ENCODE results near the gene CLDN34. TPM values are rescaled to one million over a fixed set of nuclear protein-coding genes. Genes with fewer than 3 reads are reported as not detected.

Gene CLDN34
- total RNA-seq, 2 donors from 2014 or later = not detected

- Mint-ChIP-seq H3K36me3 (ENCODE audit: low read depth) (no peaks in the 10 kb centered on the region), H3K9me3 (no peaks in the 10 kb centered on the region), H3K27ac (peak overlapping the region; percentile 73), H3K27me3 (no peaks in the 10 kb centered on the region), H3K4me1 (no peaks in the 10 kb centered on the region), H3K4me3 (peak overlapping the region; percentile 56)
- ATAC-seq (replicated peaks) = no peak
These were observed 29.9 kb downstream of the CLDN34 start for GRCh38 chrX:9997041-9997440.

DNA sequence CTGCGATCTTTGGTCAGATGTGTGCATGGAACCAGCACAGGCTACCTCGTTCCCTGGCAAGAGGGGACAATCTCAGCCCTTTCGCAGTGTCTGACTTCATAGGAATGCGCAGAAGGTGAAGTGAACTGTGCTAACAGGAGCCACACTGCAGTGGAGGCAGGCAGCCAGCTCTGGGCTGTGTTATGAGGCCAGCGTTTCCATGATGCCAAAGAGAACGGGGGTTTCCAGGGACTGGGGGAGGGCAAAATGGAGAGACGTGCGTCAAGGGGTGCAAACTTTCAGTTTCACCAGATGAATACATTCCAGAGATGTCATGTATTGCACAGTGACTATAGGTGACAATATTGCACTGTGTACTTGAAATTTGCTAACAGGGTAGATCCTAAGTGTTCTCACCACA, 30.4 kb downstream of the CLDN34 start:
- H3K4me1 Mint-ChIP-seq = no peaks in the 10 kb centered on the region
- H3K27ac Mint-ChIP-seq = peak overlapping the region; percentile 73
- H3K9me3 Mint-ChIP-seq = no peaks in the 10 kb centered on the region
- H3K36me3 Mint-ChIP-seq (ENCODE audit: low read depth) = no peaks in the 10 kb centered on the region
- ATAC-seq (replicated peaks) = peak; percentile 97
- H3K4me3 Mint-ChIP-seq = peak overlapping the region; percentile 56
- H3K27me3 Mint-ChIP-seq = no peaks in the 10 kb centered on the region

GRCh38 chrX:10001496-10001895, 34.3 kb downstream of the CLDN34 start:
- Mint-ChIP-seq H3K27ac (no peak overlapping the region), H3K27me3 (no peaks in the 10 kb centered on the region), H3K4me1 (peaks cover 7% of the 10 kb centered on the region), H3K36me3 (ENCODE audit: low read depth) (no peaks in the 10 kb centered on the region), H3K4me3 (no peak overlapping the region), H3K9me3 (no peaks in the 10 kb centered on the region)
- ATAC-seq (replicated peaks) = no peak

GRCh38 chrX:10004832-10005475, 37.8 kb downstream of the CLDN34 start:
- Mint-ChIP-seq H3K27me3 (no peaks in the 10 kb centered on the region), H3K9me3 (no peaks in the 10 kb centered on the region), H3K4me3 (no peak overlapping the region), H3K4me1 (peaks cover 7% of the 10 kb centered on the region), H3K36me3 (ENCODE audit: low read depth) (no peaks in the 10 kb centered on the region), H3K27ac (no peak overlapping the region)
- ATAC-seq (replicated peaks) = no peak

DNA sequence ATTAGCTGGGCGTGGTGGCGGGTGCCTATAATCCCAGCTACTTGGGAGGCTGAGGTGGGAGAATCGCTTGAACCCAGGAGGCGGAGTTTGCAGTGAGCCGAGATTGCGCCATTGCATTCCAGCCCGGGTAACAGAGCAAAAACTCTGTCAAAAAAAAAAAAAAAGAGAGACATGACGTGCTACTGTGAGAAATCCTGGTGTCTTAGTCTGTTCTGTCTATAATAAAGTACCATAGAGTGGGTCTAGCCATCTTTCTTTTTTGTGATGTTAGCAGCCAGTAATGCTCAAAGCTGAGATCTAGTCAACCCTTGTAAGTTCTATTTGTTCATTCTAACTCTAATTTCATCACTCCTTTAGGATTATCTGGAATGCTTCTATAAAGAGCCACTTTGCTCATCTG, 38.9 kb downstream of the CLDN34 start:
- H3K4me1 Mint-ChIP-seq = peaks cover 10% of the 10 kb centered on the region
- H3K27ac Mint-ChIP-seq = no peak overlapping the region
- H3K27me3 Mint-ChIP-seq = no peaks in the 10 kb centered on the region
- ATAC-seq (replicated peaks) = no peak
- no peaks in the 10 kb centered on the region for H3K9me3 Mint-ChIP-seq
- H3K4me3 Mint-ChIP-seq = no peak overlapping the region
- H3K36me3 Mint-ChIP-seq (ENCODE audit: low read depth) = no peaks in the 10 kb centered on the region

DNA sequence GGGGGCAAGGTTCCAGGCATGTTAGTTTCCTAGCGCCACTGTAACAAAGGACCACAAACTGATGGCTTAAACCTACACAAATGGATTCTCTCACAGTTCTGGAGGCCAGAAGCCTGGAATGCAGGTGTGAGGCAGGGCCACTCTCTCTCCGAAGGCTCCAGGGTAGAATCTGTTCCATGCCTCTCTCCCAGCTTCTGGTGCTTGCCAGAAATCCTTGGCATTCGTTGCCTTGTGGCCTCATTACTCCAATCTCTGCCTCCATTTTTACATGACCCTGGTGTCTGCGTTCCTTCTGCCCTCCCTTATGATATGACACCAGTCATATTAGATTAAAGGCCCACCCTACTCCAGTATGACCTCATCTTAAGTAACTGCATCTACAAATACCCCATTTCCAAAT, 39.6 kb downstream of the CLDN34 start:
- H3K4me3 Mint-ChIP-seq = no peak overlapping the region

DNA sequence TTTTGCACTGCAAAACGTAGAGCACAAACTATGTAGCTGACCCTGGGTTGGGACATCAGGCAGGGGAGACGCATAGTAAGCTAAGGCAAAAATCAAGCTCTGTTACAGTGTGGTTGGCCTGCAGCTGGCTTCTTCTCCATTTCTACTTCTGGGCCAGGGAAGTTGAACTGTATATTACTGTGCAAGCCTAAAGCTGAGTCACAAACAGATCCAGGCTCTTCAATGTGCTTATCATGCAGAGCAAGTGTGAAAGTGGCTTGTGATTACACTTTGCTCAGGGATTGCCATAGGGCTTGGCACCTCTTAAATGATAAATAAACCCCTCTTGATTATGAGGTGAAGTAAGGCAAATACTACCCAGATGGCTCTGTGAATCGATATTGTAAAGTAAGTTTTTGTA, 40.5 kb downstream of the CLDN34 start:
- H3K36me3 Mint-ChIP-seq (ENCODE audit: low read depth) = no peaks in the 10 kb centered on the region
- H3K9me3 Mint-ChIP-seq = no peaks in the 10 kb centered on the region
- no peak overlapping the region for H3K27ac Mint-ChIP-seq
- ATAC-seq (replicated peaks) = no peak
- peaks cover 20% of the 10 kb centered on the region for H3K4me1 Mint-ChIP-seq
- no peak overlapping the region for H3K4me3 Mint-ChIP-seq
- no peaks in the 10 kb centered on the region for H3K27me3 Mint-ChIP-seq

More for the DNA sequence above, 39.6 kb downstream of the CLDN34 start:
- no peaks in the 10 kb centered on the region for H3K36me3 Mint-ChIP-seq (ENCODE audit: low read depth)
- ATAC-seq (replicated peaks) = no peak
- no peaks in the 10 kb centered on the region for H3K9me3 Mint-ChIP-seq
- H3K27ac Mint-ChIP-seq = no peak overlapping the region
- H3K27me3 Mint-ChIP-seq = no peaks in the 10 kb centered on the region
- H3K4me1 Mint-ChIP-seq = peaks cover 17% of the 10 kb centered on the region

DNA sequence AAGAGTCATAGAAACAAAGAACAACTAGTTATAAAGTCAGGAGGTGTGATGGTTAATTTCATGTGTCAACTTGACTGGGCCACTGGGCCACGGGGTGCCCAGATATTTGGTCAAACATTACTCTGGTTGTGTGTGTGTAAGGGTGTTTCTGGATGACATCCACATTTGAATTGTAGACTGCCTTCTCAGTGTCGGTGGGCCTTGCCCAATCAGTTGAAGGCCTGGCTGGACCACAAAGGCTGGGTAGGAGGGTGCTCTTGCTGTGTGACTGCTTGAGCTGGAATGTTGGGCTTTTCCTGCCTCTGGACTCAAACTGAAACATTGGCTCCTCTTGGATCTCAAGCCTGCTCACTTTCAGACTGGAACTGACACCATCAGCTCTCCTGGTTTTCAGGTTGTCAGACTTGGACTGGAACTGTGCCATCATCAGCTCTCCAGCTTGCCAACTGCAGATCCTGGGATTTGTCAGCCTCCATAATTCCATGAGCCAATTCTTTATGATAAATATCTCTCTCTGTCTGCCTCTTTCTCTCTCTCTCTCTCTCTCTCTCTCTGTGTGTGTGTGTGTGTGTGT, 41.4 kb downstream of the CLDN34 start:
- Mint-ChIP-seq H3K9me3 (no peaks in the 10 kb centered on the region), H3K4me1 (peaks cover 23% of the 10 kb centered on the region), H3K27ac (no peak overlapping the region), H3K27me3 (peaks cover 5% of the 10 kb centered on the region), H3K4me3 (no peak overlapping the region), H3K36me3 (ENCODE audit: low read depth) (no peaks in the 10 kb centered on the region)
- ATAC-seq (replicated peaks) = no peak

DNA sequence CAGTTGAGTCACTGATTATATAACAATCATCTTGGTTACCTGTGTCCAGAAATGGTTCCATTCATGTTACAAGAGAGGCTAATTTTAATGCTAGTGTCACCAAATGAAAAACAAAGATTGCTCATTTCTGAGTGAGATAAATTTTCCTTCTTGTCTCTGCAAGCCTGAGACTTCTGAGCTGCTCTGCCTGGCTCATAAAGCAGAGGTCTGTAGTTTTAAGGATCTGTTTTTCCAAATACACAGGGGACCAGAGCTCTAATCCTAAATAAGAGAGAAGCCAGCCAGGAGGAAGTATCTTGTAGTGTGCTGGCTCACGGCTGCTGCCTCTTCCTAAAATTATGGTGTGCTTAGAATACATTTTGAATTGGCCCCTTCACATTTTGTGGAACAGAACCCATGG, 42.6 kb downstream of the CLDN34 start:
- H3K27me3 Mint-ChIP-seq = peaks cover 5% of the 10 kb centered on the region
- no peak for ATAC-seq (replicated peaks)
- no peak overlapping the region for H3K4me3 Mint-ChIP-seq
- no peaks in the 10 kb centered on the region for H3K36me3 Mint-ChIP-seq (ENCODE audit: low read depth)
- H3K4me1 Mint-ChIP-seq = peaks cover 17% of the 10 kb centered on the region
- H3K9me3 Mint-ChIP-seq = no peaks in the 10 kb centered on the region
- H3K27ac Mint-ChIP-seq = no peak overlapping the region

GRCh38 chrX:10010686-10011085, 43.5 kb downstream of the CLDN34 start:
- H3K27ac Mint-ChIP-seq = peak overlapping the region; percentile 76
- no peak for ATAC-seq (replicated peaks)
- H3K4me3 Mint-ChIP-seq = peak overlapping the region; percentile 70
- peaks cover 5% of the 10 kb centered on the region for H3K27me3 Mint-ChIP-seq
- H3K4me1 Mint-ChIP-seq = peaks cover 17% of the 10 kb centered on the region
- H3K9me3 Mint-ChIP-seq = no peaks in the 10 kb centered on the region
- H3K36me3 Mint-ChIP-seq (ENCODE audit: low read depth) = no peaks in the 10 kb centered on the region

DNA sequence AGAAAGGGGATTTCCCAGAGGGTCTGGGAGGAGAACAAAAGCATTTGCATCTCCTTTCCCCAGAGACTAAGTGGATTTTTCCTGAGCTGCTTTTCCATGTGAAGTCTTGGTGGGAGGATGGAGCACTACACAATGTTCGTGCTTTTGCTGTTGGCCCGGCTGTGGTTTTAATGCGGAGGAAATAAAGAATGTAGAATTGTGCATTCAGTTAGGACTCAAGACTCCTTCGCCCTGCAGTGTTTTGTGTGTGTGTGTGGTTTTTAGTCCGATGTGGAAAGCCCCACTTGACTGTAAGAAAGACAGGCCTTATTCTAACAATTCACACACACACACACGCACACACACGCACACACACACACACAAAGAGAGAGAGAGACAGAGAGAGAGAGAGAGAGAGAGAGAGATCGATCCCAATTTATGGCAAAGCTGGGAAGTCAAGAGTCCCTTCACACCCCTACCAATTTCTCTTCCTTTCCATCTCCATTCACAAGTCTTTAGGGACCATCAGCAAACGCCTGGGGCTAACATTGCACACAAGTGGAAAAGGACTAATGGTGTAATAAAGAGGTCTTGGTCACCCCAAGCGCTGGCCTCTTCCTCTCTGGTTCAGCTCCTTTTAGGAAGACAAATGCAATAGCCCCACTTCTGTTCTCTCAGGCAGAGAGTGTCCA, 44.2 kb downstream of the CLDN34 start:
- peak overlapping the region; percentile 70 for H3K4me3 Mint-ChIP-seq
- H3K36me3 Mint-ChIP-seq (ENCODE audit: low read depth) = peaks cover 2% of the 10 kb centered on the region
- H3K9me3 Mint-ChIP-seq = no peaks in the 10 kb centered on the region
- H3K4me1 Mint-ChIP-seq = peaks cover 17% of the 10 kb centered on the region
- ATAC-seq (replicated peaks) = peak; percentile 23
- H3K27me3 Mint-ChIP-seq = peaks cover 5% of the 10 kb centered on the region
- H3K27ac Mint-ChIP-seq = peak overlapping the region; percentile 76

- ATAC-seq (replicated peaks) = no peak
- Mint-ChIP-seq H3K4me1 (peaks cover 22% of the 10 kb centered on the region), H3K27me3 (peaks cover 5% of the 10 kb centered on the region), H3K27ac (peak overlapping the region; percentile 76), H3K36me3 (ENCODE audit: low read depth) (peaks cover 8% of the 10 kb centered on the region), H3K4me3 (peak overlapping the region; percentile 70), H3K9me3 (no peaks in the 10 kb centered on the region)
These were observed 44.8 kb downstream of the CLDN34 start for GRCh38 chrX:10011991-10012390.

- H3K27ac Mint-ChIP-seq = no peak overlapping the region
- no peaks in the 10 kb centered on the region for H3K9me3 Mint-ChIP-seq
- H3K4me1 Mint-ChIP-seq = peaks cover 23% of the 10 kb centered on the region
- H3K4me3 Mint-ChIP-seq = peak overlapping the region; percentile 42
- peaks cover 5% of the 10 kb centered on the region for H3K27me3 Mint-ChIP-seq
- peak; percentile 89 for ATAC-seq (replicated peaks)
- H3K36me3 Mint-ChIP-seq (ENCODE audit: low read depth) = peaks cover 14% of the 10 kb centered on the region
These were observed 47.5 kb downstream of the CLDN34 start for GRCh38 chrX:10014462-10015354.

GRCh38 chrX:10015355-10015722, 48.2 kb downstream of the CLDN34 start:
- Mint-ChIP-seq H3K4me3 (no peak overlapping the region), H3K27me3 (peaks cover 5% of the 10 kb centered on the region), H3K36me3 (ENCODE audit: low read depth) (peaks cover 14% of the 10 kb centered on the region), H3K9me3 (no peaks in the 10 kb centered on the region), H3K4me1 (peaks cover 23% of the 10 kb centered on the region), H3K27ac (no peak overlapping the region)
- ATAC-seq (replicated peaks) = peak; percentile 25

Data from activated T-helper 17 cell treated with anti-CD3 and anti-CD28 coated beads, Interleukin-2, amount 50 U/mL, for 72 hours (primary cell).